GM19395 (cell line): ENCODE measurements around the gene KIF26A.
"Not testable (repeated sequence)": the region's sequence is repeated elsewhere in the genome, so short reads cannot be mapped to it uniquely, and the experiment has no call there.

Source experiments
- ATAC-seq: cut with Tn5 transposase; IDR thresholded peaks from one replicate; pipeline ENCODE4 v1.9.1; 2021; ENCODE audit warnings: mild to moderate bottlenecking, moderate library complexity; ENCODE audit not compliant: unreplicated experiment

The KIF26A gene

GRCh38 chr14:104142946-104143470 lies 4.6 kb downstream of the KIF26A start:
- no peak for ATAC-seq

- no peak for ATAC-seq
These were observed 5.4 kb downstream of the KIF26A start for GRCh38 chr14:104143521-104144452.

GRCh38 chr14:104144453-104144790 lies 6.0 kb downstream of the KIF26A start:
- ATAC-seq = no peak

- ATAC-seq = no peak
These were observed 6.8 kb downstream of the KIF26A start for GRCh38 chr14:104144911-104145825.

GRCh38 chr14:104145826-104146601 lies 7.6 kb downstream of the KIF26A start:
- no peak for ATAC-seq

- ATAC-seq = no peak
These were observed 8.4 kb downstream of the KIF26A start for GRCh38 chr14:104146651-104147345.

- no peak for ATAC-seq
These were observed 9.1 kb downstream of the KIF26A start for GRCh38 chr14:104147346-104148125.

- ATAC-seq = no peak
These were observed 10.3 kb downstream of the KIF26A start for GRCh38 chr14:104148433-104149277.

GRCh38 chr14:104149278-104149595 lies 10.8 kb downstream of the KIF26A start:
- ATAC-seq = no peak

- ATAC-seq = no peak
These were observed 11.3 kb downstream of the KIF26A start for GRCh38 chr14:104149617-104150135.

GRCh38 chr14:104150136-104151025 lies 12.0 kb downstream of the KIF26A start:
- no peak for ATAC-seq

GRCh38 chr14:104151026-104151381 lies 12.6 kb downstream of the KIF26A start:
- no peak for ATAC-seq

- ATAC-seq = no peak
These were observed 13.3 kb downstream of the KIF26A start for GRCh38 chr14:104151566-104152245.

- ATAC-seq = no peak
These were observed 13.8 kb downstream of the KIF26A start for GRCh38 chr14:104152246-104152575.

GRCh38 chr14:104152686-104153393 lies 14.5 kb downstream of the KIF26A start:
- no peak for ATAC-seq

GRCh38 chr14:104153394-104153755 lies 15.0 kb downstream of the KIF26A start:
- not testable (repeated sequence) for ATAC-seq
